Cardiac muscle cell (in vitro differentiated cells and primary cell): Measurements from ENCODE around the gene LHX2. TPM values are rescaled to one million over a fixed set of nuclear protein-coding genes. Genes with fewer than 3 reads are reported as not detected.

Experiments used
- DNase-seq, 2 donors: peaks; one replicate each; pipeline versions ENCODE4 v3.0.0 to v3.0.0-alpha.2; 2010 to 2017; ENCODE audit warnings: low read depth in 1 of 2, low spot score in 1 of 2
- H3K27ac ChIP-seq: fragments of 200-600 bp; sonication (generic); 2 replicates; pipeline ENCODE4 v1.5.1; 2016
- H3K27me3 ChIP-seq: fragments of 200-600 bp; sonication (generic); 2 replicates; pipeline ENCODE4 v1.6.0; 2016; ENCODE audit warnings: control low read depth
- H3K36me3 ChIP-seq: fragments of 200-600 bp; sonication (generic); 2 replicates; pipeline ENCODE4 v1.5.1; 2016; ENCODE audit warnings: control low read depth
- H3K4me1 ChIP-seq: fragments of 200-600 bp; sonication (generic); 2 replicates; pipeline ENCODE4 v1.8.1; 2017; ENCODE audit warnings: low read depth, mild to moderate bottlenecking, mixed run types
- H3K4me3 ChIP-seq: fragments of 200-600 bp; sonication (generic); 2 replicates; pipeline ENCODE4 v1.5.1; 2016; ENCODE audit warnings: mild to moderate bottlenecking
- H3K9me3 ChIP-seq: fragments of 200-600 bp; sonication (generic); 2 replicates; pipeline ENCODE4 v1.5.1; 2017; ENCODE audit warnings: low read depth, mild to moderate bottlenecking, control low read depth
- polyA plus RNA-seq: library from polyadenylated mRNA; unstranded; fragments of >200 nt; fragmentation: Nextera tagmentation; extraction: Ambion mirVana; gene quantifications from 2 replicates; pipeline ENCODE4 v1.2.1, GENCODE V29; 2016
- total RNA-seq: library from RNA; depleted of rRNA; stranded (reverse); fragments of >200 nt; gene quantifications from 2 replicates; pipeline ENCODE4 v1.2.3, GENCODE V29; 2016
- TF ChIP-seq, protein P1 (sequence below): IDR thresholded peaks from 2 replicates; pipeline ENCODE4 v1.5.1; 2012; ENCODE audit warnings: low read depth, mild to moderate bottlenecking, low read length

LHX2 gene
- total and polyA plus RNA-seq, 2 experiments from 2014 or later: 0.60 to 1.3 TPM

DNA sequence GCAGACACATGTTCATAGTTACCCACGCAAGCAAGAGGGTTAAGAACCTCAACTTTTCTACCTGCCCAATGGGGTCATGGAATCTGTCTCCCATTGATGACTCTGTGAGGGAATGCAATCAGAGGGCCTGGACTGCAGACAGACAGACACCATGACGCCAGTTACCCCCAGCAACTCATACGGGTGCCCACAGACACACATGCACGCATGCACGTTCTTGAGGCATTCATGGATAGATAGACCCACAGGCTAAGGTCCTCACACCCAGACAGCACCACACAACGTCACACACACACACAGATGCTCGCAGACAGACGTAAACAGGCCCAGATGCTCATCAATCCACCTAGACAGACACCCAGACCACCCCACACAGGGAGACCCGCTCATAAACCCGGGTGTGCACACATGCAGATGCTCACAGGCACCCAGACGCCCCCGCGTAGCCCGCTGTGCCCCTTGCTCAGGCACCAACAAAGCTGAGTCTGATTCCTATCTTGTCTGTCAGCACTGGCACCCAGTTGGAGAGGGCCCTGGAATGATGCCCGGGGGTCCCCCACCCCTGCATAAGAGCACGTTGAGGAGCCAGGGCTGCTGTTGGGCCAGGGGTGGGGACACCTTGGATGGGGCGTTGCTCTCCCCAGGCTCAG lies 23.6 kb downstream of the LHX2 start:
- Histone ChIP-seq H3K27me3 (peaks cover 97% of the 10 kb centered on the region), H3K9me3 (no peaks in the 10 kb centered on the region), H3K4me3 (no peak overlapping the region), H3K27ac (no peak overlapping the region), H3K36me3 (no peaks in the 10 kb centered on the region), H3K4me1 (no peaks in the 10 kb centered on the region)
- DNase-seq: no peak
- TF ChIP-seq, protein P1, sequence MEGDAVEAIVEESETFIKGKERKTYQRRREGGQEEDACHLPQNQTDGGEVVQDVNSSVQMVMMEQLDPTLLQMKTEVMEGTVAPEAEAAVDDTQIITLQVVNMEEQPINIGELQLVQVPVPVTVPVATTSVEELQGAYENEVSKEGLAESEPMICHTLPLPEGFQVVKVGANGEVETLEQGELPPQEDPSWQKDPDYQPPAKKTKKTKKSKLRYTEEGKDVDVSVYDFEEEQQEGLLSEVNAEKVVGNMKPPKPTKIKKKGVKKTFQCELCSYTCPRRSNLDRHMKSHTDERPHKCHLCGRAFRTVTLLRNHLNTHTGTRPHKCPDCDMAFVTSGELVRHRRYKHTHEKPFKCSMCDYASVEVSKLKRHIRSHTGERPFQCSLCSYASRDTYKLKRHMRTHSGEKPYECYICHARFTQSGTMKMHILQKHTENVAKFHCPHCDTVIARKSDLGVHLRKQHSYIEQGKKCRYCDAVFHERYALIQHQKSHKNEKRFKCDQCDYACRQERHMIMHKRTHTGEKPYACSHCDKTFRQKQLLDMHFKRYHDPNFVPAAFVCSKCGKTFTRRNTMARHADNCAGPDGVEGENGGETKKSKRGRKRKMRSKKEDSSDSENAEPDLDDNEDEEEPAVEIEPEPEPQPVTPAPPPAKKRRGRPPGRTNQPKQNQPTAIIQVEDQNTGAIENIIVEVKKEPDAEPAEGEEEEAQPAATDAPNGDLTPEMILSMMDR: no peak

DNA sequence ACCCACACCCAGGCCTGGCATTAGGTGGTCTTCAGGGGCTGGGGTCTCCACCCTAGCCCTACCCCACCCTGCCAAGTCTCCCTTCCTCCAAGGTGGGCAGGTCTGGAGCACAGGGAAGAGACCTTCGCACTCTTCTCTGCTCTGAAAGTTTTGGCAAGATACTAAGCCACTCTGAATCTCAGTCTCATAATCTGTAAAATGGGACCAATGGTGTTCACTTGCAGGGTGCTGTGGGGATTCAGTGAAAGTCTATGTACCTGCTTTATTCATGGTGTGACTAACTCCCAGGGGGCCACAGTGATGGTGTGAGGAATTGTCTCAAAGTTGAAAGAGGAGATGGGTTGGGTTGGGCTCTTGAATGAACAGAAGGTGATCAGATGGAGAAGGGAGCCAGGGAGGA lies 25.0 kb downstream of the LHX2 start:
- H3K36me3 ChIP-seq: no peaks in the 10 kb centered on the region
- peaks cover 99% of the 10 kb centered on the region for H3K27me3 ChIP-seq
- H3K4me3 ChIP-seq: no peak overlapping the region
- TF ChIP-seq, protein P1: no peak
- DNase-seq: no peak
- no peaks in the 10 kb centered on the region for H3K4me1 ChIP-seq
- no peaks in the 10 kb centered on the region for H3K9me3 ChIP-seq
- H3K27ac ChIP-seq: no peak overlapping the region

DNA sequence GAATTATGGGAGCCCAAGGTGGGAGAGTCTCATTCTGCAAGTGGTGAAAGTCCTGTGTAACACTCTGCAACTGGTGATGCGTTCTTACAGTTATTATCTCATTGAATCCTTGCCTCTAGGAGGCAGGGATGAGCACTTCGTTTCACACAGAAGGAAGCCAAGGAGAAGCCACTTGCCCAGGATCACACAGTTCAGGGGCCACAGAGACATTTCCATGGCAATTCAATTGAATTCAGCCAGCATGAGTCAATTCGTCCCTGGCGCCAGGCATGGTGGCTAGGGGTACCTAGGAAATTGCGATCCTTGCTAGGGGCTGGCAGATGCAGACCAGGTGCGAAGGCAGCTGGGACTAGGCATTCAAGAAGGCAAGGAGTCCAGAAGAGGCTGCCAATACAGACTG lies 26.2 kb downstream of the LHX2 start:
- H3K4me1 ChIP-seq: no peaks in the 10 kb centered on the region
- H3K36me3 ChIP-seq: no peaks in the 10 kb centered on the region
- peaks cover 98% of the 10 kb centered on the region for H3K27me3 ChIP-seq
- H3K27ac ChIP-seq: no peak overlapping the region
- H3K4me3 ChIP-seq: no peak overlapping the region
- DNase-seq: no peak
- TF ChIP-seq, protein P1: peak; percentile 9
- no peaks in the 10 kb centered on the region for H3K9me3 ChIP-seq

DNA sequence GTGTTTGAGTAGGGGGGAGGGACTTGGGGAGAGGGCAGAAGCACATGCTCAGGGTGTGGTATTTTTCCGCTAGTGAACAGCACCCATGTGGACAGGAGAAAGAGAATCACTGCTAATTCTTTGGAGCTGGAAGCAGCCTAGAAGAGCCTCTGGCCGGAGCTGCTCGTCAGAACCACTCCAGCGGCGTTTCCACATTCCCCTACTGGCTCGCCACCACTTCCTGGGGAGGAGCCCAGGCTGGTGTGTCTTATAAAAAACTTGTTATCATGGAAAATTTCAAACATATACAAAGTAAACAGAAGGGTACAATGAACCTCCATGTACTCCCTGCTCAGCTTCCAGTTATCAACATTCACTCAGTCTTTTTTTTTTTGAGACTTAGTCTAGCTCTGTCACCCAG lies 26.7 kb downstream of the LHX2 start:
- no peaks in the 10 kb centered on the region for H3K9me3 ChIP-seq
- no peak overlapping the region for H3K27ac ChIP-seq
- DNase-seq: peak in 1 of 2 donors; percentile 55
- peaks cover 96% of the 10 kb centered on the region for H3K27me3 ChIP-seq
- no peak overlapping the region for H3K4me3 ChIP-seq
- no peaks in the 10 kb centered on the region for H3K36me3 ChIP-seq
- no peaks in the 10 kb centered on the region for H3K4me1 ChIP-seq
- TF ChIP-seq, protein P1: no peak

DNA sequence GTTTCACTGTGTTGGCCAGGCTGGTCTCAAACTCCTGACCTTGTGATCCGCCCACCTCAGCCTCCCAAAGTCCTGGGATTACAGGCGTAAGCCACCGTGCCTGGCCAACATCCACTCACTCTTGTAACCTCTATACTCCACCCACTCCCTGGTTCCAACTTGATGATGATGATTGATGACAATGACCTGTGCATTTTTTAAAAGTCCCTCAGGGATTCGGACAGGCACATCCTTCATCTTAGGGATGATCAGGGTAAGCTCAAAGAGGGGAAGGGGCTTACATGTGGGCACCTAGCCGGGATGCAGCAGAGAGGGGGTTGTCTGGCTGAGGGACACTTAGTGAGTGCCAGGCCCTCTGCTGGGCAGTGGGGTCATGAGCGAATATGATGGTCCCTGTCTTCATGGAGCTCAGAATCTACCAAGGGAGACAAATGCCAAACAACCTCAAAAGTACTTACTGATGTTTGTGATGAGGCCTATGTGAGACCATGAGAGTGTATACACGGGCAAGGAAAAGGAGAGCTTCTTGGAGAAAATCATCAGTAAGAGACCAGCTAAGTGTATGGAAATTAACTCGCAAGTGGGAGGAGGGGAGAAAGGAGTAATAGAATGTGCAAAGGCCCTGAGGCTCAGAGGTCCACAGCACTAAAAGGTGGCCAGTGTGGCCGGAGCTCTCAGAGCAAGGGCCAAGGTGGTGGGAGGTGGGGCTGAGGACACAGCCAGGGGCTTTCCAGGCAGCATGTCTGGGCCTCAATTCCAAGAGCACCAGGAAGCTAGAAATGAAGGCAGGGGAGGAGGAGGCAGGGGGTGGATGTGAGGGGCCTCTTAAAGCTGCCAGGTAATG lies 27.4 kb downstream of the LHX2 start:
- no peak overlapping the region for H3K4me3 ChIP-seq
- DNase-seq: no peak
- no peak overlapping the region for H3K27ac ChIP-seq
- H3K36me3 ChIP-seq: no peaks in the 10 kb centered on the region
- peaks cover 95% of the 10 kb centered on the region for H3K27me3 ChIP-seq
- H3K9me3 ChIP-seq: no peaks in the 10 kb centered on the region
- TF ChIP-seq, protein P1: no peak
- no peaks in the 10 kb centered on the region for H3K4me1 ChIP-seq
